Muscle of back (tissue), 11 donors: ENCODE data around the gene E2F2. TPM values are rescaled to one million over a fixed set of nuclear protein-coding genes. Genes with fewer than 3 reads are reported as not detected.

Experiments used
- DNase-seq, 3 donors: peaks; one replicate each; pipeline versions ENCODE4 v3.0.0 to v3.0.0-alpha.2; 2013
- polyA plus RNA-seq, 10 donors: library from polyadenylated mRNA; unstranded; fragments of 120-200 nt; gene quantifications; one replicate each; pipeline ENCODE4 v1.2.1, GENCODE V29; 2013; ENCODE audit not compliant: insufficient read length in 10 of 10

The E2F2 gene
- polyA plus RNA-seq, 10 donors, result 3.1 to 6.2 (median 4.3) TPM

GRCh38 chr1:23484253-23485001 is 46.6 kb downstream of the E2F2 start:
- DNase-seq, result peak; percentile 92 to 97 (median 95)

- DNase-seq, result peak in 2 of 3 donors; percentile 77 to 89
Observed at GRCh38 chr1:23483321-23484252, 47.4 kb downstream of the E2F2 start, which contains the start of gene ASAP3. Gene ASAP3, minus strand, starts transcription at chr1:23484179. Its CDS starts 46 bp downstream, at chr1:23484133.

DNA sequence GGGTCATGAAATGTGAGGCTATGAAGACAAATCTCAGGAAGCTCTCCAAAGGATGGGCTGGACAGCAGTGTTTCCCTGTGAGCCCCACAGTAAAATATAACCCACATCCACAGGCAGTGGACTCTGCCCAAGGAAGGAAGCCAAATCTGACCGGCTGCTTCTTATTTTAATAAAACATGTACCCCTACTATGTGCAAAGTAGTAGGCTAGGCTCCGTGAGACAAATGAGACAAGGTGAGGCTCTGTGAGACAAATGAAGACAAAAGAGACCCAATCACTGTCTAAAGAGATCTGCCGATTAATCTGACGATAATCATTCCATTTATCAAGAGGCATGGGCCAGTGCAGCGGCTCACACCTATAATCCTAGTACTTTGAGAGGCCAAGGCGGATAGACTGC is 49.1 kb downstream of the E2F2 start:
- DNase-seq, result no peak

DNA sequence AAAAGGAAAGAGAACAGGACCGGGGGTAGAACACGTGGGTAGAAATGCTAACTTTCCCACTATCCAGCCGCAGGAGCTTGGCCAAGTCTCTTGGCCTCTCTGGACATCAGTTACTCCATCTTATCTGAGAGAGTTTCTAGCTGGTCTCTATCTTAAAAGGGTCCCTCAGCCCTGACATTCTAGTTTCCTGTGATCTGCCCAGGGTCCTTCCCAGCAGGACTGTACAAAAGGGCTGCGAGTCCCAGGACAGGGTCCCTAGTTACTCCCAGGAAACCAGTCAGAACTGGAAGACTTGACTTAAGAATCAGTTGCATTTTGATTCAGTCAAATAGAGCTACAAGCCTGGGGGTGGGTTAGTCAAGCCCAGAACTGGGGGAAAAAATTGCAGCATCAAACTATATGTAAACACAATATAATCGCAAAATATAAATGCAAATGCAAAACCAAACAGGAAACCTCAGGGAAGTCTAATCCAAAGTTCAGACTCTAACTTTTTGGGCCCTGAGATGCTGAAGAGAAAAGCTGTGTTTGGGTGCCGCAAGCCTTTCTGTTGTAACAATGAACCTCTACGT is 49.9 kb downstream of the E2F2 start:
- DNase-seq, result no peak

GRCh38 chr1:23480187-23481025 is 50.6 kb downstream of the E2F2 start:
- no peak for DNase-seq

DNA sequence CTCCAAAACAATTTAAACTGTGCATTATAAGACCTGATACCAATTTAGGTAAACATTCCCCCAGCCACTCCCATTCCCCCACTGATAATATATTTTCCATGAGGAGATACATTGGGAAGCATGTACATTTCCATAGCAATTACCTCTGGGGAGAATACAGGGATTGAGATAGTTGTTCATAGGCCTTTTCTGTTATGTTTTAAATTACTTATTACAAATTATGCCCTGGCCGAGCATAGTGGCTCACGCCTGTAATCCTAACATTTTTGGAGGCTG is 51.4 kb downstream of the E2F2 start:
- DNase-seq, result peak in 1 of 3 donors; percentile 45

DNA sequence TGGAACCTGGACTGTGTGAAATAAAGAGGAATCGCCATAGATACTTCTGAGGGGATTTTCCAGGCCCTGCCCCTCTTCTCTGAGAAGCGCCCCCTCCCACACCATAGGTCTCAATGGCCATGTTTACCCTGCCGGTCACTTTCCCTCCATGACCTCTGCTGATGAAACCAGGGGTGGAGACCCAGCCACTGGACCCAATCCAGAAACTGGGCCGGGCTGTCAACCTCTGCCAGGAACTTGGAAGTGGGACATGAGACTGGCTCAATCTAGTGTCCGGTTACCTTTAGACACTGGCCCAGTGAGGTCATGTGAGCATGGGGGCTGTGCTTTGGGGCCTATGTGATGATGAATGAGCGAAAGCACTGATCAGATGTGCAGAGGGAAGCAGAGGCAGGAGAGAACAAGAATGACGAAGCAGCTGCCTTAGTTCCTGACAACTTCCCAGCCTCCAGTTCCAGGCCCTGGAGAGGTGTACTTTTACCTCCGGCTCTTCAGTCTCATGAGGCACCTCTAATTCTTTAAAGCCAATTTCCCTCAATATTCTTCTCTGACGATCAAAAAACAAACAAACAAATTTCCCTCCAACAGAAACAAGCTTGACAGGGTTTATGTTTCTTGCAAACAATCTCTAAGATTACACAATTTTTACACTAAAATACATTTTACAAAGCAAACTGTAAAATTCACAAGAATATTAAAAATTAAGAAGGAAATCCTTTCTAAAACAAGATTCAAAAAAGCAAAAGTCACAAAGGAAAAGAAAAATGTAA is 52.0 kb downstream of the E2F2 start:
- DNase-seq, result peak; percentile 75 to 83 (median 76)

GRCh38 chr1:23477359-23478144 is 53.5 kb downstream of the E2F2 start:
- DNase-seq, result no peak

DNA sequence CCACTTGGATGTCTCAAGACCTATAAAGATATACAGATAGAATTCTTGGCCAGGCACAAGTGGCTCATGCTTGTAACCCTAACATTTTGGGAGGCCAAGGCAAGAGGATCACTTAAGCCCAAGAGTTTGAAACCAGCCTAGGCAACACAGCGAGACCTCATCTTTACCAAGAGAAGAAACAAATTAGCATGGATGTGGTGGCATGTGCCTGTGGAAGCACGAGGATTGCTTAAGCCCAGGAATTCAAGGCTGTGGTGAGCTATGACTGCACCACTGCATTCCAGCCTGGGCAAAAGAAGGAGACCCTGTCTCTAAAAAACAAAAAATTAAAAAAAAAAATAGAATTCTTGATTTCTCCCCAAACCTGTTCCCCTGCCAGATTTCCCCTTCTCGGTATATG is 55.4 kb downstream of the E2F2 start:
- no peak for DNase-seq

GRCh38 chr1:23475134-23475628 is 55.9 kb downstream of the E2F2 start:
- DNase-seq, result peak in 1 of 3 donors; percentile 84

DNA sequence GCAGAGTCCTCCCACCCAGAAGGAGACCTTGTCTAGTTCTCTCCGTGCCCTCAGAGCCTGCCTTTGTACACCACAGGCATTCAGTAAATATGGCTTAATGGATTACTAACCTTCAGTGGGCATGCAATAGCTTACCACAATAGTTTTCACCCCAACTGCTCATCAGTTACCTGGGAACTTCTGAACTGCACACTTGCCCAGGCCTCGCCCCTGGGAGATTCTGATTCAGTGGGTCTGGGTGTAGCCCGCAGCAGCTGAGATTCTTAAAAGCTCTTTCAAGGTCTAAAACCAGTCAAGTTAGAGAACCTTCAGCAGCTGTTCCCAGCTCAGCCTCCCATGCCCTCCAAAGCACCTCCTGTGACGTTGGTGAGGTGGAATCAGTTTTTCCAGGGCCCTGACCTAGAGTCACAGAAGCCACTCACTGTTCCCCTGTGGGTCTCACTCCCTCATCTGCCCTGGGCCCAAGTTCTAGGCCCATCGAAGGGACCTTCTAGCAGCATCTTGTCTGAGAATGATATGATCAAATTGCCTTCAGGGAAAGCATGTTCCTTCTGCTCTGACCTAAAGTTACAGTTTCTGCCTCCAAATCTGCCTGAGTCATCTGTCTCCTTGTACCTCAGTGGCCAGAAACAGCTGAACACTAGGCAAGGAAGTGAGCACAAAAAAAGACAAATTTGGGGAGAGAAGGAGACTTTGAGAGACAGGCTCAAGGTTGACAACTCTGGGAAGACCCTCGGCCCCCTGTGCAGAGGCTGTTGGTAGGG is 57.8 kb downstream of the E2F2 start:
- no peak for DNase-seq

- DNase-seq, result no peak
Observed at GRCh38 chr1:23472351-23473036, 58.5 kb downstream of the E2F2 start.

DNA sequence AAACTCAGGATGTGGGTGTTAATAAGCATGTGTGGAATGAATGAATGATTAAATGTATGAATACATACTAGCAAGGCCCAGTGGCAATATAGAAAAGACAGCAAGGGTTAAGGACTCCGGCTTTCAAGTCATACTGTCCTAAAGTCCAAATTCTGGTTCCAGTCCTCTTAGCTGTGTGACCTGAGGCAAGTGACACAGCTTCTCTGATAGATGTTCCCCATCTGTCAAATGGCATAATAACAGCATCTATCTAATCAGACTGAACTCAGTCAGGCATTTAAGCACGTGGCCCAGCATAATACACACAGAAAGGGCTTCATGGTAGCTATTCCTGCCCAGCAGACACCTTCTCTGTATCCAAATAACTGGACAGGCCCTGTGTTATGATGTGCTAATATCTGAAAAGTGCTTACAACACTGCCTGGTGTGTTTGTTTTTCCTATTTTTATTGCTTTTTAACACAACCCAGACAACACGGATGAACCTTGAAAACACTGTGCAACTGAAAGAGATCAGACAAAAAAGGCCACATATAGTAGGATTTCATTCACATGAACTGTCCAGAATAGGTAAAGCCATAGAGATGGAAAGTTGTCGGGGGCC is 59.5 kb downstream of the E2F2 start:
- DNase-seq, result no peak

DNA sequence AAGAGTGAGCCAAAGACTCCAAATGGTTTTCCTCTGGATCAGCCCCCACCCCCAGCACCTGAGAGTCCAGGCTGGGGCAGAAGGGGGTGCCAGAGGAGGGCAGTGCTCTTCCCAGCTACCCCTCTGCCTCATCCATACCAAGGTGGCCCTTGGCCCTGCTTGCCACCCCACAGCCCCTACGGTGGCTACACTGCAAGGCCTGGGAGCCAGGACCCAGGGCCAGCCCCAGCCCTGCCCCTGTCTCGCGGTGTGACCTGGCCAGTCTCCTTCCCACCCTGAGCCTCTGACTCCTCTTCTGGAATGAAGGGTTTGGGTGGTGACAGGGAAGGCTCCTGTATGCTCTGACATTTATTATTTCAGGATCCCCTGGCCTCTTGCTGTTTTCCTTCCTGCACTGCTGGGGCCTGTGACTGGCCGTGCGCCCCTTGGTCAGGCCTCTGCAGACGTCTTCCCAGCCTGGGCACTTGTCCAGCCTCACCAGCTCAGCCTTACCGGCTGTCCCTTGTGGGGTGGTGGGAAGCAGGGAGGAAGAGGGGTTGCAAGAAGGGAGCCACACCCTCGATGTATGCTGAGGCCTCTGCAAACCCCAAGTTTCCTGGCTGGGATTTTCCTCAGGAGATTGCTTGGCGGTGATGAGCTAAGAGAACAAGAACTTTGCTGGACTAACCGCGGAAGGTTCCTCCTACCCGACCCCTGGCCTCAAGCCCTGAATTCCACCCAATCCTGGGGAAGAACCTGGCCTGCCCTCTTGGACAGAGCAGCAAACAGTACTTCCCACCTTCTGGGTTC is 60.6 kb downstream of the E2F2 start:
- peak; percentile 69 to 90 (median 74) for DNase-seq

DNA sequence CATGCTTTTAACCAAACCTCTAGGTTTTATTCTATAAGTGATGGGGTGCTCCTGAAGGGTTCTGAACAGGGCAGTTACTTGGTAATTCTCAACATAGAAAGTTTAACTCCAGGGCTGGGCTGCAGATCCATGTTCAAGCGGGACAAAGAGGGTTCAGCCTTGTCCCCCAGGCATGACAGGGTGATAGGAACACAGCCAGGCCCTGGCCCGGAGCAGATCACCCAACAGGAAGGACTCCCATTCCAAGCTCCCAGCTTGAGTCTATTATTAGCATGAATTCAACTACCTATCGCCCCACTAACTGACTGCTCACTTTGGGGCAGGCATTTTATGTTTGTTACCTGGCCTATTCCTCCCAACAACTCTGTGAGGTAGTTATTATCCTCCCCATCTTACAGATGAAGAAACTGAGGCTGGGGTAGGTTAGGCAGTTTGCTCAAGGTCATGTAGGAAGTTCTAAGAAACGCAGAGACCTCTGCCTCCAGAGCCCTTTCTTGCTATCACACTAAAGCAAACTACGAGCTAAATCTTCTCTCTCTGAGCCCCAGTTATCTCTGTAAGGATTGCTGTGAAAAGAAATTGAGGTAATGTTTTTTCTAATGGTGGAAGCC is 61.6 kb downstream of the E2F2 start:
- no peak for DNase-seq

DNA sequence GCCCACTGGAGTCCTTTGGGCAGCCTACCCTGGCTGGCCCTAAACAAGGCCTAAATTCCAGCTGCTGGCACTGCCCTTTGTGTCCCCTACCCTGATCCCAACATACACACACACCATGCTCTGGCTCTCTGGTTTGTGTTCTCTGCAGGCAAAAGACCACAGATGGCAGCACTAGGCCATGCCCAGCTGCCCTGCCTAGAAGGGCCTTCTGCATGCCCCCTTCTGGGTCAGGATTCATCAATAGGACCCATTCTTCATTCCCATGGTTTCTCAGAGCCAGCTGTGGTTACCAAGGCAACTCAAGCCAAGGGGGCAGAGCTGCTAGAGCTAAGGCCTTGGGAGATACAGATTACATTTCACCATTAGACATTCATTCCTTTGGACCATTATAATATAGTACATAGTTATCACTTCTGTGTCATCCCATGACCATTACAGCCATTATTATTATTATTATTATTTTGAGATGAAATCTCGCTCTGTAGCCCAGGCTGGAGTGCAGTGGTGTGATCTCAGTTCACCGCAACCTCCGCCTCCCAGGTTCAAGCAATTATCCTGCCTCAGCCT is 64.5 kb downstream of the E2F2 start:
- DNase-seq, result no peak
